ENCODE data around the gene OR9G4. TPM values are rescaled to one million over a fixed set of nuclear protein-coding genes. Genes with fewer than 3 reads are reported as not detected.

Gene OR9G4
- not detected in 2 replicates for total RNA-seq
- long read RNA-seq, result 0 reads

DNA sequence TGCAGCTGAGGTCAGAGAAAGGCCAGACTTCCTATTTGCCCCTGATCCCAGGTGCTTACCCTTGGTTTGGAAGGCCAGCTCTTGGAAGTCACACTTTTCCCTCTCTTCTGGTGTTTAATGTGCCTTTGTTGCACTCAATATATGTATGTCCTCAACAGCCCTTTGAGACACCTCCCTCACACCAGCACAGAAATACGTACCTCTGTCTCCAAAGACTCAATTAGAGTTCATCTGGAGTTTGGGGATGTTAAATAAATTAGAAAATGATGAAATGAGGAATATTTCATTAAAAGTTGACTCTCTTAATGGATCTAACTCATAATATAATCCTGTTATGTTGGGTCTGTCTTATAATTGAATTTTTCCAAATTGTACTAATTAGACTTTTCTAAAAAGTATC is at the start of gene OR9G4:
TSS of gene OR9G4 (minus strand) at position 101 of the 400 bp plus-strand sequence. CDS start 4,931 bp downstream, outside the sequence.
- no peaks in the 10 kb centered on the region for H3K27me3 Mint-ChIP-seq (ENCODE audit: unreplicated experiment)
- H3K27ac Mint-ChIP-seq (ENCODE audit: unreplicated experiment), result no peak within 1 kb of the TSS
- peaks cover 19% of the 10 kb centered on the region for H3K9me3 Mint-ChIP-seq (ENCODE audit: unreplicated experiment)

DNA sequence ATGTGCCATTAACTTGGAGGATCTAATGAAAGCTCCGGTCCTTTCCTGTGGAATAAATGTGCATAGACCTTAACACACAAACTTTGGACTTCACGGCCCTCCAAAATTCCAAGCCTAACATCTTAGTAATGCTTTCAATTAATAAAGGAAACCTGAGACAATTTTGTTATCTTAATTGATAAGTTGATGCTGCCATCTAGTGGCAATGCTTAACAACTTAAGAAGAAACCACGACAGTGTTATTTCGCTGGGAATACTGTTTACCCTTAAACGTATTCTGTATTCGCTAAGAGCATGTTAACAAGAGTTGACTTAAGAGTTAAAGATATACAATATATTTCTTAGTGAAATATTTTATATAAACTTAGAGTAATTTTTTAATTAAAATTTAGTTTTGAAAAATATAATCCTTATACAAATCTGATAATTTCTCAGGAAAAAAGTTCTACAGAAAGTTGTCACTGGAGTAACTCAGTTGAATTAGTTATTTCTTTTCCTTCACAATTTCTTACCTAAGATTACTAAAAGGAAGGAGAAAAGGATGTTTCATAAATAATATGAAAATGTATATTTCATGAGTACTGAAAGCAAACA is 35.0 kb upstream of the OR9G4 start:
- H3K27me3 Mint-ChIP-seq (ENCODE audit: unreplicated experiment), result no peaks in the 10 kb centered on the region
- H3K9me3 Mint-ChIP-seq (ENCODE audit: unreplicated experiment), result no peaks in the 10 kb centered on the region
- H3K4me1 Mint-ChIP-seq (ENCODE audit: unreplicated experiment), result no peaks in the 10 kb centered on the region
- no peaks in the 10 kb centered on the region for H3K36me3 Mint-ChIP-seq (ENCODE audit: unreplicated experiment)
- DNase-seq (ENCODE audit: extremely low spot score, unreplicated experiment), result no peak
- no peak overlapping the region for H3K4me3 Mint-ChIP-seq (ENCODE audit: unreplicated experiment)
- no peak overlapping the region for H3K27ac Mint-ChIP-seq (ENCODE audit: unreplicated experiment)
- TF ChIP-seq CTCF (IDR thresholded peaks at IDR 0.05), result peak; percentile 68

More for the DNA sequence above, at the start of gene OR9G4:
- Mint-ChIP-seq H3K4me3 (ENCODE audit: unreplicated experiment) (no peak within 1 kb of the TSS), H3K36me3 (ENCODE audit: unreplicated experiment) (no peaks in the 10 kb centered on the region), H3K4me1 (ENCODE audit: unreplicated experiment) (no peaks in the 10 kb centered on the region)
- DNase-seq (ENCODE audit: extremely low spot score, unreplicated experiment), result no peak
- no peak for TF ChIP-seq CTCF (IDR thresholded peaks at IDR 0.05)

DNA sequence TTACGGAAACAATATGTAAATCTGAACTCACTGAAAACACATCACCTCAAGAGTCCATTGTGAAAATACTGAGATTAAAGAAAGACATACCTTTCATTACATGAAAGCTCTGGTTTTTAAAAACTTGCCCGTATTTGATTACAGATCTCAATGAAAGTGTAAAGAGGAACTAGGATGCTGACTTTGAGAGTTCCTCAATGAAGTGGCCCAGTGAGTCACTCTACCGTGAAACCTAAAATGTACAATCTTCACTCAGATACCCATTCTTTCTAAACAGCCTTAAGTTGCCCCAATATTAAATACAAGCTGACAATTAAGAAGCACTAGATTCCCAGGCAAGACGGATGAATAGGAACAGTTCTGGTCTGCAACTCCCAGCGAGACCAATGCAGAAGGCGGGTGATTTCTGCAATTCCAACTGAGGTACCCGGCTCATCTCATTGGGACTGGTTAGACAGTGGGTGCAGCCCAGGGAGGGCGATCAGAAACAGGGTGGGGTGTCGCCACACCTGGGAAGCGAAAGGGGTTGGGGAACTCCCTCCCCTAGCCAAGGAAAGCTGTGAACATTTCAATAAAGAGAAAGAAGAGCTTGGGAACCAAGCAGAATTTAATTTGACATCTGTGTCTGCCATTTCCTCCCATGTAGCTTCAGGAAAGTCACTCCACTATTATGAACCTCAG is 33.8 kb upstream of the OR9G4 start:
- H3K36me3 Mint-ChIP-seq (ENCODE audit: unreplicated experiment), result no peaks in the 10 kb centered on the region
- H3K4me3 Mint-ChIP-seq (ENCODE audit: unreplicated experiment), result no peak overlapping the region
- no peaks in the 10 kb centered on the region for H3K27me3 Mint-ChIP-seq (ENCODE audit: unreplicated experiment)
- no peak overlapping the region for H3K27ac Mint-ChIP-seq (ENCODE audit: unreplicated experiment)
- no peak for DNase-seq (ENCODE audit: extremely low spot score, unreplicated experiment)
- H3K9me3 Mint-ChIP-seq (ENCODE audit: unreplicated experiment), result no peaks in the 10 kb centered on the region
- H3K4me1 Mint-ChIP-seq (ENCODE audit: unreplicated experiment), result no peaks in the 10 kb centered on the region
- no peak for TF ChIP-seq CTCF (IDR thresholded peaks at IDR 0.05)

DNA sequence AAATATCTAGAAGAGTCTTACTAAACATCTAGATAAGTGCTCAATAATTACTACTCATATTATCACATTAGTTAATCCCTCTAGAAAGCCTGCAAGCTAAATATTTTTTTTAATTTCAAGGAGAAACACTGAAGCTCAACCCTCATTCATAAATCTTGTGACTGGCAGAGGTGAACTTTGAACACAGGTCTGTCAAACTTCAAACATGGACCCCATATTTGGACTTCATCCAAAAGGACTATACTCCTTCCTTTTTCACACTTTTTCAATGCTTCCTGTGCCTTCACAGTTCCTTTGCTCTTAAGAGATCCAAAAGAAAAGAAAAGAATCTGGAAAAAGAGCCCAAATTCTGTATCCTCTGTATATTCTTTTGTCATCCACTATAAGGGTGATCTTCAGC is 28.3 kb upstream of the OR9G4 start:
- no peak overlapping the region for H3K4me3 Mint-ChIP-seq (ENCODE audit: unreplicated experiment)
- H3K36me3 Mint-ChIP-seq (ENCODE audit: unreplicated experiment), result no peaks in the 10 kb centered on the region
- no peak for DNase-seq (ENCODE audit: extremely low spot score, unreplicated experiment)
- H3K27ac Mint-ChIP-seq (ENCODE audit: unreplicated experiment), result no peak overlapping the region
- no peaks in the 10 kb centered on the region for H3K27me3 Mint-ChIP-seq (ENCODE audit: unreplicated experiment)
- no peak for TF ChIP-seq CTCF (IDR thresholded peaks at IDR 0.05)
- no peaks in the 10 kb centered on the region for H3K4me1 Mint-ChIP-seq (ENCODE audit: unreplicated experiment)
- H3K9me3 Mint-ChIP-seq (ENCODE audit: unreplicated experiment), result no peaks in the 10 kb centered on the region

DNA sequence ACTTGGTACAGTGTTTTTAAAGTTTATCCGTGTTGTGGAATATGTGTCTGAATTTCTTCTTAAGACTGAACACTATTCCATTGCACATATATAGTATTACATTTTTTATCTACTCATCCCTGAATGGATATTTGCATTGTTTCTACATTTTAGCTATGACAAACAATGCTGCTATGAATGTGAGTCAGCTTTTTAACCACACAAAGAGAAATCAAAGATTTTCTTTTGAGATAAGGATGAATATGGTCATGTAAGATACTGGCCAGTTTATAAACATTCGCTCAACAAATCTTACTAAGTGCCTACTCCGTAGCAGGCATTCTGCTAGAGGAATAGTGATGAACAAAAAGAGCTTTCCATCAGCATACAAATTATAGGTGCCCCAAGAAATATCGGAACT is 16.5 kb upstream of the OR9G4 start:
- no peak overlapping the region for H3K27ac Mint-ChIP-seq (ENCODE audit: unreplicated experiment)
- no peak for TF ChIP-seq CTCF (IDR thresholded peaks at IDR 0.05)
- no peak overlapping the region for H3K4me3 Mint-ChIP-seq (ENCODE audit: unreplicated experiment)
- no peak for DNase-seq (ENCODE audit: extremely low spot score, unreplicated experiment)
- H3K27me3 Mint-ChIP-seq (ENCODE audit: unreplicated experiment), result no peaks in the 10 kb centered on the region
- H3K4me1 Mint-ChIP-seq (ENCODE audit: unreplicated experiment), result no peaks in the 10 kb centered on the region
- H3K9me3 Mint-ChIP-seq (ENCODE audit: unreplicated experiment), result no peaks in the 10 kb centered on the region
- no peaks in the 10 kb centered on the region for H3K36me3 Mint-ChIP-seq (ENCODE audit: unreplicated experiment)

All from osteocyte (in vitro differentiated cells).